Glomerular endothelial cell (primary cell): ENCODE data around the gene HBM. TPM values are rescaled to one million over a fixed set of nuclear protein-coding genes. Genes with fewer than 3 reads are reported as not detected.
"Not testable (repeated sequence)": the region's sequence is repeated elsewhere in the genome, so short reads cannot be mapped to it uniquely, and the experiment has no call there.

Experiments
- DNase-seq: peaks from one replicate; pipeline ENCODE4 v3.0.0-alpha.2; 2011; ENCODE audit warnings: low read depth, low spot score; ENCODE audit errors: extremely low read depth
- total RNA-seq: library from RNA; depleted of rRNA; stranded (reverse); fragments of >200 nt; gene quantifications from 2 replicates; pipeline ENCODE4 v1.2.3, GENCODE V29; 2015

The HBM gene
- total RNA-seq, 1 donor from 2014 or later, result not detected

DNA sequence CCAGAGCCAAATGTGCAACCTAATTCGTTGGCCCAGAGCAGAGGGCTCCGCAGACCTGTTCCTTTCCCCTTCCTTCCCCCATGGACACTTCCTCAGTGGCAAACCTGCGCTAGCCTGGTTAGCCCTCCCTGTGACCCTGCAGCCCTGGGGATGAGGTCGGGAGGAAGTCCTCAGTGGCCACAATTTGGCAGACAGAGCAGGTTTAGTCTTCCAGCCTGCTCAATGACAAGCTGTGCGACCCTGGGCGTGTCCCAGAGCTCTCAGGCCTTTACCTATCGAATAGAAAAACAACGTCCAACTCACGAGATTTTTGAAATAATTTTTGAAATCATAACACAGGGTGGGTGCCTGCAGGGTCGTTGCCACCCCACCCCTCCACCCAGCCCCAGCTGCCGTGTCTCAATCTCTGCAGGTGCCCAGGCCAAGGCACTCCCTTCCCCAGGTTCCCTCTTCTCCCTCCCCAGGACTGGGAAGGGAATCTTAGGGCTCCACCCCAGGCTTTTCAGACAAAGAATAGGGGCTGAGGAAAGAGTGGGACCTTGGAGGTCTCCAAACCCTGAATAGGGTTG lies 1.4 kb downstream of the HBM start:
- DNase-seq, result no peak

- DNase-seq, result no peak
Measured at GRCh38 chr16:168424-168823, 2.6 kb downstream of the HBM start.

DNA sequence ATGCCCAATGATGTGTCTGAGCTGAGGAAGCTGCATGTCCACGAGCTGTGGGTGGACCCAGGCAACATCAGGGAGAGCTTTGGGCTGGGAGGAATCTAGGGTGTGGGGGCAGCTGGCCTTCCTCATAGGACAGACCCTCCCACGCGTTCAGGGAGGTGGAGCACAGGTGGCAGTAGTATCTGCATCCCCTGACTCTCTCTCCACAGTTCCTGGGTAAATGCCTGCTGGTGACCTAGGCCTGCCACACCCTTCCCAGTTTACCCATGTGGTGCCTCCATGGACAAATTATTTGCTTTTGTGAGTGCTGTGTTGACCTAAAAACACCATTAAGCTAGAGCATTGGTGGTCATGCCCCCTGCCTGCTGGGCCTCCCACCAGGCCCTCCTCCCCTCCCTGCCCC lies 3.2 kb downstream of the HBM start:
- DNase-seq, result no peak

DNA sequence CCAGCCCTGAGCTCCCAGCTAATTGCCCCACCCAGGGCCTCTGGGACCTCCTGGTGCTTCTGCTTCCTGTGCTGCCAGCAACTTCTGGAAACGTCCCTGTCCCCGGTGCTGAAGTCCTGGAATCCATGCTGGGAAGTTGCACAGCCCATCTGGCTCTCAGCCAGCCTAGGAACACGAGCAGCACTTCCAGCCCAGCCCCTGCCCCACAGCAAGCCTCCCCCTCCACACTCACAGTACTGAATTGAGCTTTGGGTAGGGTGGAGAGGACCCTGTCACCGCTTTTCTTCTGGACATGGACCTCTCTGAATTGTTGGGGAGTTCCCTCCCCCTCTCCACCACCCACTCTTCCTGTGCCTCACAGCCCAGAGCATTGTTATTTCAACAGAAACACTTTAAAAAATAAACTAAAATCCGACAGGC lies 4.3 kb downstream of the HBM start:
- not testable (repeated sequence) for DNase-seq

DNA sequence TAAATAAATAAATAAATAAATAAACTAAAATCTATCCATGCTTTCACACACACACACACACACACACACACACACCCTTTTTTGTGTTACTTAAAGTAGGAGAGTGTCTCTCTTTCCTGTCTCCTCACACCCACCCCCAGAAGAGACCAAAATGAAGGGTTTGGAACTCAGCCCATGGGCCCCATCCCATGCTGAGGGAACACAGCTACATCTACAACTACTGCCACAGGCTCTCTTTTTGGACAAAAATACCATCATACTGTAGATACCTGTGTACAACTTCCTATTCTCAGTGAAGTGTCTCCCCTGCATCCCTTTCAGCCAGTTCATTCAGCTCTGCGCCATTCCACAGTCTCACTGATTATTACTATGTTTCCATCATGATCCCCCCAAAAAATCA lies 5.0 kb downstream of the HBM start:
- no peak for DNase-seq

GRCh38 chr16:172374-172941 lies 6.7 kb downstream of the HBM start, which contains the start of gene HBA2:
HBA2 (plus strand) TSS chr16:172876; CDS start chr16:172913, 37 bp downstream.
- not testable (repeated sequence) for DNase-seq

DNA sequence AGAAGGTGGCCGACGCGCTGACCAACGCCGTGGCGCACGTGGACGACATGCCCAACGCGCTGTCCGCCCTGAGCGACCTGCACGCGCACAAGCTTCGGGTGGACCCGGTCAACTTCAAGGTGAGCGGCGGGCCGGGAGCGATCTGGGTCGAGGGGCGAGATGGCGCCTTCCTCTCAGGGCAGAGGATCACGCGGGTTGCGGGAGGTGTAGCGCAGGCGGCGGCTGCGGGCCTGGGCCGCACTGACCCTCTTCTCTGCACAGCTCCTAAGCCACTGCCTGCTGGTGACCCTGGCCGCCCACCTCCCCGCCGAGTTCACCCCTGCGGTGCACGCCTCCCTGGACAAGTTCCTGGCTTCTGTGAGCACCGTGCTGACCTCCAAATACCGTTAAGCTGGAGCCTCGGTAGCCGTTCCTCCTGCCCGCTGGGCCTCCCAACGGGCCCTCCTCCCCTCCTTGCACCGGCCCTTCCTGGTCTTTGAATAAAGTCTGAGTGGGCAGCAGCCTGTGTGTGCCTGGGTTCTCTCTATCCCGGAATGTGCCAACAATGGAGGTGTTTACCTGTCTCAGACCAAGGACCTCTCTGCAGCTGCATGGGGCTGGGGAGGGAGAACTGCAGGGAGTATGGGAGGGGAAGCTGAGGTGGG lies 7.6 kb downstream of the HBM start:
- DNase-seq, result not testable (repeated sequence)

DNA sequence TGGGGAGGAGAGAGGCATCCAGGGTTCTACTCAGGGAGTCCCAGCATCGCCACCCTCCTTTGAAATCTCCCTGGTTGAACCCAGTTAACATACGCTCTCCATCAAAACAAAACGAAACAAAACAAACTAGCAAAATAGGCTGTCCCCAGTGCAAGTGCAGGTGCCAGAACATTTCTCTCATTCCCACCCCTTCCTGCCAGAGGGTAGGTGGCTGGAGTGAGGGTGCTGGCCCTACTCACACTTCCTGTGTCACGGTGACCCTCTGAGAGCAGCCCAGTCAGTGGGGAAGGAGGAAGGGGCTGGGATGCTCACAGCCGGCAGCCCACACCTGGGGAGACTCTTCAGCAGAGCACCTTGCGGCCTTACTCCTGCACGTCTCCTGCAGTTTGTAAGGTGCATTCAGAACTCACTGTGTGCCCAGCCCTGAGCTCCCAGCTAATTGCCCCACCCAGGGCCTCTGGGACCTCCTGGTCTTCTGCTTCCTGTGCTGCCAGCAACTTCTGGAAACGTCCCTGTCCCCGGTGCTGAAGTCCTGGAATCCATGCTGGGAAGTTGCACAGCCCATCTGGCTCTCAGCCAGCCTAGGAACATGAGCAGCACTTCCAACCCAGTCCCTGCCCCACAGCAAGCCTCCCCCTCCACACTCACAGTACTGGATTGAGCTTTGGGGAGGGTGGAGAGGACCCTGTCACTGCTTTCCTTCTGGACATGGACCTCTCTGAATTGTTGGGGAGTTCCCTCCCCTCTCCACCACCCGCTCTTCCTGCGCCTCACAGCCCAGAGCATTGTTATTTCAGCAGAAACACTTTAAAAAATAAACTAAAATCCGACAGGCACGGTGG lies 8.4 kb downstream of the HBM start:
- DNase-seq, result not testable (repeated sequence)

DNA sequence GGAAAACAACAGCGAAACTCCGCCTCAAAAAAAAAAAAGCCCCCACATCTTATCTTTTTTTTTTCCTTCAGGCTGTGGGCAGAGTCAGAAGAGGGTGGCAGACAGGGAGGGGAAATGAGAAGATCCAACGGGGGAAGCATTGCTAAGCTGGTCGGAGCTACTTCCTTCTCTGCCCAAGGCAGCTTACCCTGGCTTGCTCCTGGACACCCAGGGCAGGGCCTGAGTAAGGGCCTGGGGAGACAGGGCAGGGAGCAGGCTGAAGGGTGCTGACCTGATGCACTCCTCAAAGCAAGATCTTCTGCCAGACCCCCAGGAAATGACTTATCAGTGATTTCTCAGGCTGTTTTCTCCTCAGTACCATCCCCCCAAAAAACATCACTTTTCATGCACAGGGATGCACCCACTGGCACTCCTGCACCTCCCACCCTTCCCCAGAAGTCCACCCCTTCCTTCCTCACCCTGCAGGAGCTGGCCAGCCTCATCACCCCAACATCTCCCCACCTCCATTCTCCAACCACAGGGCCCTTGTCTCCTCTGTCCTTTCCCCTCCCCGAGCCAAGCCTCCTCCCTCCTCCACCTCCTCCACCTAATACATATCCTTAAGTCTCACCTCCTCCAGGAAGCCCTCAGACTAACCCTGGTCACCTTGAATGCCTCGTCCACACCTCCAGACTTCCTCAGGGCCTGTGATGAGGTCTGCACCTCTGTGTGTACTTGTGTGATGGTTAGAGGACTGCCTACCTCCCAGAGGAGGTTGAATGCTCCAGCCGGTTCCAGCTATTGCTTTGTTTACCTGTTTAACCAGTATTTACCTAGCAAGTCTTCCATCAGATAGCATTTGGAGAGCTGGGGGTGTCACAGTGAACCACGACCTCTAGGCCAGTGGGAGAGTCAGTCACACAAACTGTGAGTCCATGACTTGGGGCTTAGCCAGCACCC lies 9.5 kb downstream of the HBM start:
- DNase-seq, result no peak

- not testable (repeated sequence) for DNase-seq
Measured at GRCh38 chr16:176006-176405, 10.2 kb downstream of the HBM start.

GRCh38 chr16:176477-177382 lies 11.0 kb downstream of the HBM start, which contains the start of gene HBA1:
HBA1 (plus strand) TSS chr16:176680; CDS start chr16:176717, 37 bp downstream.
- DNase-seq, result not testable (repeated sequence)

DNA sequence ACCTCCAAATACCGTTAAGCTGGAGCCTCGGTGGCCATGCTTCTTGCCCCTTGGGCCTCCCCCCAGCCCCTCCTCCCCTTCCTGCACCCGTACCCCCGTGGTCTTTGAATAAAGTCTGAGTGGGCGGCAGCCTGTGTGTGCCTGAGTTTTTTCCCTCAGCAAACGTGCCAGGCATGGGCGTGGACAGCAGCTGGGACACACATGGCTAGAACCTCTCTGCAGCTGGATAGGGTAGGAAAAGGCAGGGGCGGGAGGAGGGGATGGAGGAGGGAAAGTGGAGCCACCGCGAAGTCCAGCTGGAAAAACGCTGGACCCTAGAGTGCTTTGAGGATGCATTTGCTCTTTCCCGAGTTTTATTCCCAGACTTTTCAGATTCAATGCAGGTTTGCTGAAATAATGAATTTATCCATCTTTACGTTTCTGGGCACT lies 11.6 kb downstream of the HBM start:
- no peak for DNase-seq

GRCh38 chr16:177981-178667 lies 12.3 kb downstream of the HBM start:
- DNase-seq, result no peak

GRCh38 chr16:178668-179015 lies 12.9 kb downstream of the HBM start:
- no peak for DNase-seq

DNA sequence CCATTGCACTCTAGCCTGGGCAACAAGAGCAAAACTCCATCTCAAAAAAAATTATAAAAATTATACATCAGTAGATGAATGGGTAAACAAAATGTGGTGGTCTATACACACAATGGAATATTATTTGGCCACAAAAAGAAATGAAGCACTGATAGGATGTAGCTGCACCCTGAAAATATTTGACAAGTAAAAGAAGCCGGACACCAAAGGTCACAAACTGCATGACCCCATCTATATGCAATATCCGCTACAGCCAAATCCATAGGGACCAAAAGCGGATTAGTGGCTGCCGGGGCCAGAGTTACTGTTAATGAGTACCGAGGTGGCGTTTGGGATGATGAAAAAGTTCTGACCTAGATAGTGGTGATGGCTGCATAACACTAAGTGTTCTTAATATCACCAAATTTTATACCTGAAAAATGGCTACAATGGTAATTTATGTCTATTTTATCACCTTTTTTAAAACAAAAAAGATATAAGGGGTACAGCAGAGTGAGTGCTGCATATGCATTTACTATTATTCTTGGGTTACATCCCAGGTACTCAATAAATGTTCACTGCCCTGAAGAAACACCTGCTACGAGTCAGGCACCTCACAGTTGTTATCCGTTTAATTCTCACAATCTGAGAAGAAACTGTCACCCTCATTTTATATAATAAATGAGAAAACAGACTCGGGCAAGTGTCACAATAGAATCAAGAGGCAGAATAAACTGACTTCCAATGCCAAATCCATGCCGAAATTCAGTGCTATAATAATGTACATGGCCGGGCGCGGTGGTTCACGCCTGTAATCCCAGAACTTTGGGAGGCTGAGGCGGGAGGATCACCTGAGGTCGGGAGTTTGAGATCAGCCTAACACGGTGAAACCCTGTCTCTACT lies 13.7 kb downstream of the HBM start:
- DNase-seq, result no peak

DNA sequence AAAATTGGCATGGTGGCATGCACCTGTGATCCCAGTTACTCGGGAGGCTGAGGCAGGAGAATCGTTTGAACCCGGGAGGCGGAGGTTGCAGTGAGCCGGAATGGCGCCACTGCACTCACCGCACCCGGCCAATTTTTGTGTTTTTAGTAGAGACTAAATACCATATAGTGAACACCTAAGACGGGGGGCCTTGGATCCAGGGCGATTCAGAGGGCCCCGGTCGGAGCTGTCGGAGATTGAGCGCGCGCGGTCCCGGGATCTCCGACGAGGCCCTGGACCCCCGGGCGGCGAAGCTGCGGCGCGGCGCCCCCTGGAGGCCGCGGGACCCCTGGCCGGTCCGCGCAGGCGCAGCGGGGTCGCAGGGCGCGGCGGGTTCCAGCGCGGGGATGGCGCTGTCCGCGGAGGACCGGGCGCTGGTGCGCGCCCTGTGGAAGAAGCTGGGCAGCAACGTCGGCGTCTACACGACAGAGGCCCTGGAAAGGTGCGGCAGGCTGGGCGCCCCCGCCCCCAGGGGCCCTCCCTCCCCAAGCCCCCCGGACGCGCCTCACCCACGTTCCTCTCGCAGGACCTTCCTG lies 14.4 kb downstream of the HBM start, which contains the start of gene HBQ1:
Gene HBQ1 (plus strand): TSS at position 359 of the 575 bp plus-strand sequence. CDS start 28 bp downstream, at position 387.
- no peak for DNase-seq
